Measurements from ENCODE around the gene CCR1.
"Not testable (repeated sequence)": the region's sequence is repeated elsewhere in the genome, so short reads cannot be mapped to it uniquely, and the experiment has no call there.

CCR1 gene

GRCh38 chr3:46163556-46164041 is 44.5 kb downstream of the CCR1 start:
- peak; percentile 49 for DNase-seq

- DNase-seq: peak; percentile 81
Measured at GRCh38 chr3:46162975-46163555, 45.0 kb downstream of the CCR1 start.

- DNase-seq: not testable (repeated sequence)
Measured at GRCh38 chr3:46157685-46158084, 50.4 kb downstream of the CCR1 start.

DNA sequence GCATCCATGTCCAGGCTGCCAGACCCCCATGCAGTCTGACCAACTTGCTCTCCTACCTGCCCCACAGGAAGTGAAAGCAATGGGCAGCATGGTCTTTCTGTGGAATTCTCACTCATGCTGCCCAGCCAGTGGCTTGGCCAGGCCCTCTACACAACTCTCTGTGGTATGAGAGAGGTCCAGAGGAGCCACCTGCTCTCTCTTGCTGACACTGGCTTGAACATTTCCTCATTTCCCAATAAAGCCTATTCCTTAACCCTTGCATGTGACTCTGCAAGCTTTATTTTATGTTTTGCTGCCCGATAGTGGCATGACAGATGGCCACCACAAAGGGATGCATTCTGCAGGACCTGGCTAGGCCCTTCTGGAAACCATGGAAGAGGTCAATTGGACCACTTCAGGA is 53.8 kb downstream of the CCR1 start:
- no peak for DNase-seq

Data from RPMI8226 (cell line).